Measurements from ENCODE around the gene ACSL3.

Gene ACSL3

GRCh38 chr2:222912117-222912516 lies 51.3 kb downstream of the ACSL3 start:
- Histone ChIP-seq H3F3A (ENCODE audit: low read depth) (no peaks in the 10 kb centered on the region), H3K4me2 (ENCODE audit: low read depth, low read length, poor library complexity, severe bottlenecking) (no peak overlapping the region), H3K36me3 (ENCODE audit: insufficient read depth, low read length) (peaks cover 47% of the 10 kb centered on the region), H3K9ac (ENCODE audit: low read depth, low read length, poor library complexity, severe bottlenecking) (no peak overlapping the region), H3K9me2 (replicated peaks; ENCODE audit: low read depth, low read length) (no peaks in the 10 kb centered on the region), H4K20me1 (ENCODE audit: insufficient read depth, low read length, poor library complexity, severe bottlenecking) (peaks cover 28% of the 10 kb centered on the region), H3K79me2 (ENCODE audit: insufficient read depth, low read length) (peaks cover 40% of the 10 kb centered on the region; the same call in 1 of the 2 replicates), H2AFZ (ENCODE audit: low read length) (no peak overlapping the region), H3K4me3 (ENCODE audit: low read length, poor library complexity, severe bottlenecking) (no peak overlapping the region), H3K27me3 (ENCODE audit: insufficient read depth, low read length, poor library complexity, severe bottlenecking) (no peaks in the 10 kb centered on the region), H3K9me3 (ENCODE audit: insufficient read depth, low read depth, low read length) (no peaks in the 10 kb centered on the region), H3K4me1 (ENCODE audit: insufficient read depth, low read length, poor library complexity, severe bottlenecking) (no peaks in the 10 kb centered on the region)
- TF ChIP-seq EZH2phosphoT487 (IDR thresholded peaks at IDR 0.05; ENCODE audit: borderline replicate concordance) (no peak), CTCF (conservative IDR thresholded peaks at IDR 0.05; ENCODE audit: low read length) (no peak)

DNA sequence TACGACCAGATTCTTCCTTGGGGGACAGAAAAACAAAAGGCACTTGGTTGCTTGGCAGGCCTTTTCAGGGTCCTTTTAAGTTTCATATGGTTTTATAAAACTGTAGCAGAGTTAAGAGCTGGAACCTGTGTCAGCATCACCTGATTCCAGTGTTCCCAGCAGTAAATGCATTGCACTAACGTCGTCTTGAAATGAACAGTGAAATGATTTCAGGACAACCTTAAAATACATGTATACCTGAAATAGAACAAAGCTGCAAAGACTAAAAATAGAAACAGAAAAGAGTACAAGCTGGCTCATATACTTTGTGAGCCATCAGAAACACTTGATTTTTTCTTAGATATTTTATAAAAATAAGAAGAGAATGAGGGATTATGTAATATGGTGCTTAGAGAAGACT lies 51.9 kb downstream of the ACSL3 start:
- TF ChIP-seq CTCF (conservative IDR thresholded peaks at IDR 0.05; ENCODE audit: low read length) (no peak), EZH2phosphoT487 (IDR thresholded peaks at IDR 0.05; ENCODE audit: borderline replicate concordance) (no peak)
- no peaks in the 10 kb centered on the region for H3K4me1 ChIP-seq (ENCODE audit: insufficient read depth, low read length, poor library complexity, severe bottlenecking)
- H2AFZ ChIP-seq (ENCODE audit: low read length) = no peak overlapping the region
- H4K20me1 ChIP-seq (ENCODE audit: insufficient read depth, low read length, poor library complexity, severe bottlenecking) = peaks cover 28% of the 10 kb centered on the region
- H3K36me3 ChIP-seq (ENCODE audit: insufficient read depth, low read length) = peaks cover 43% of the 10 kb centered on the region
- no peak overlapping the region for H3K4me2 ChIP-seq (ENCODE audit: low read depth, low read length, poor library complexity, severe bottlenecking)
- H3K79me2 ChIP-seq (ENCODE audit: insufficient read depth, low read length) = peaks cover 33% of the 10 kb centered on the region; the same call in 1 of the 2 replicates
- no peak overlapping the region for H3K9ac ChIP-seq (ENCODE audit: low read depth, low read length, poor library complexity, severe bottlenecking)
- H3K9me2 ChIP-seq (replicated peaks; ENCODE audit: low read depth, low read length) = no peaks in the 10 kb centered on the region
- H3F3A ChIP-seq (ENCODE audit: low read depth) = no peaks in the 10 kb centered on the region
- H3K9me3 ChIP-seq (ENCODE audit: insufficient read depth, low read depth, low read length) = no peaks in the 10 kb centered on the region
- no peaks in the 10 kb centered on the region for H3K27me3 ChIP-seq (ENCODE audit: insufficient read depth, low read length, poor library complexity, severe bottlenecking)
- no peak overlapping the region for H3K4me3 ChIP-seq (ENCODE audit: low read length, poor library complexity, severe bottlenecking)

- TF ChIP-seq CTCF (conservative IDR thresholded peaks at IDR 0.05; ENCODE audit: low read length) (peak; percentile 75), EZH2phosphoT487 (IDR thresholded peaks at IDR 0.05; ENCODE audit: borderline replicate concordance) (no peak)
- H3K27me3 ChIP-seq (ENCODE audit: insufficient read depth, low read length, poor library complexity, severe bottlenecking) = no peaks in the 10 kb centered on the region
- no peak overlapping the region for H2AFZ ChIP-seq (ENCODE audit: low read length)
- H4K20me1 ChIP-seq (ENCODE audit: insufficient read depth, low read length, poor library complexity, severe bottlenecking) = peaks cover 23% of the 10 kb centered on the region
- no peak overlapping the region for H3K9ac ChIP-seq (ENCODE audit: low read depth, low read length, poor library complexity, severe bottlenecking)
- H3F3A ChIP-seq (ENCODE audit: low read depth) = no peaks in the 10 kb centered on the region
- H3K4me3 ChIP-seq (ENCODE audit: low read length, poor library complexity, severe bottlenecking) = no peak overlapping the region
- peaks cover 40% of the 10 kb centered on the region; the same call in 1 of the 2 replicates for H3K36me3 ChIP-seq (ENCODE audit: insufficient read depth, low read length)
- H3K4me1 ChIP-seq (ENCODE audit: insufficient read depth, low read length, poor library complexity, severe bottlenecking) = no peaks in the 10 kb centered on the region
- peaks cover 26% of the 10 kb centered on the region; the same call in 1 of the 2 replicates for H3K79me2 ChIP-seq (ENCODE audit: insufficient read depth, low read length)
- H3K9me2 ChIP-seq (replicated peaks; ENCODE audit: low read depth, low read length) = no peaks in the 10 kb centered on the region
- H3K9me3 ChIP-seq (ENCODE audit: insufficient read depth, low read depth, low read length) = no peaks in the 10 kb centered on the region
- no peak overlapping the region for H3K4me2 ChIP-seq (ENCODE audit: low read depth, low read length, poor library complexity, severe bottlenecking)
Measured at GRCh38 chr2:222915092-222915957, 54.5 kb downstream of the ACSL3 start.

Measured in Loucy (cell line).